ENCODE measurements around the gene MED10. TPM values are rescaled to one million over a fixed set of nuclear protein-coding genes. Genes with fewer than 3 reads are reported as not detected.

MED10 gene
- total RNA-seq, 2 experiments from 2014 or later, result 97.2 to 98.0 TPM

DNA sequence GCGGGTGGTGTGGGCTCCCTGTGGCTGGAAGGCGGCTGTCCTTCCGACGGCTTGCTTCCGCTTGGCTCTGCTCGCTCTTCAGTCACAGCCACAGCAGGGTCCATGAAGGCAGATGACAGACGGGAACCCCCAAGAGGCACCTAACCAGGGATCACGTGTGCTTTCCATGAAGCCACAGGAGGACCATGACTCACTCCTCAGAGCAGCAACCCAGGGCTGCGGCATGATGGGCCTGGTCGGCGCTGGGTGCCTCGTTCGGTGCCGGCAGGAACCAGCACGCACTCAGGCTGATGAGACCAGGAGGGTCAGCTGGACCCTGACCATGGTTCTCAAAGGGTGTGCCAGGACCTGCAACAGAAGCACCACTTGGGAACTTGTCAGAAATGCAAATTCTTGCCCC, 32.8 kb upstream of the MED10 start:
- intact Hi-C loops (cut with DNase I, micrococcal nuclease), result no loop called here
- Mint-ChIP-seq H3K4me1 (ENCODE audit: low read depth) (no peaks in the 10 kb centered on the region), H3K36me3 (ENCODE audit: low read depth) (no peaks in the 10 kb centered on the region), H3K27ac (no peak overlapping the region), H3K4me3 (no peak overlapping the region), H3K9me3 (no peaks in the 10 kb centered on the region), H3K27me3 (peaks cover 29% of the 10 kb centered on the region)
- Histone ChIP-seq H3K36me3 (ENCODE audit: insufficient read depth, low read length) (no peaks in the 10 kb centered on the region), H3K9me3 (ENCODE audit: control insufficient read depth in 1 of 2, insufficient read depth in 1 of 2, low read length in 2 of 2) (peaks cover 0 to 4% of the 10 kb centered on the region in 2 experiments), H3K4me3 (ENCODE audit: low read length) (no peak overlapping the region), H3K4me1 (ENCODE audit: insufficient read depth, low read length) (no peaks in the 10 kb centered on the region), H3K27ac (ENCODE audit: low read depth in 1 of 2, low read length in 2 of 2) (no peak overlapping the region), H3K27me3 (ENCODE audit: control insufficient read depth in 1 of 2, insufficient read depth in 2 of 2, low read length in 2 of 2) (peaks cover 7 to 9% of the 10 kb centered on the region in 2 experiments)
- ChIA-PET POLR2A (no interaction called here), CTCF (no interaction called here)
- no peak for DNase-seq
- TF ChIP-seq, protein P1, sequence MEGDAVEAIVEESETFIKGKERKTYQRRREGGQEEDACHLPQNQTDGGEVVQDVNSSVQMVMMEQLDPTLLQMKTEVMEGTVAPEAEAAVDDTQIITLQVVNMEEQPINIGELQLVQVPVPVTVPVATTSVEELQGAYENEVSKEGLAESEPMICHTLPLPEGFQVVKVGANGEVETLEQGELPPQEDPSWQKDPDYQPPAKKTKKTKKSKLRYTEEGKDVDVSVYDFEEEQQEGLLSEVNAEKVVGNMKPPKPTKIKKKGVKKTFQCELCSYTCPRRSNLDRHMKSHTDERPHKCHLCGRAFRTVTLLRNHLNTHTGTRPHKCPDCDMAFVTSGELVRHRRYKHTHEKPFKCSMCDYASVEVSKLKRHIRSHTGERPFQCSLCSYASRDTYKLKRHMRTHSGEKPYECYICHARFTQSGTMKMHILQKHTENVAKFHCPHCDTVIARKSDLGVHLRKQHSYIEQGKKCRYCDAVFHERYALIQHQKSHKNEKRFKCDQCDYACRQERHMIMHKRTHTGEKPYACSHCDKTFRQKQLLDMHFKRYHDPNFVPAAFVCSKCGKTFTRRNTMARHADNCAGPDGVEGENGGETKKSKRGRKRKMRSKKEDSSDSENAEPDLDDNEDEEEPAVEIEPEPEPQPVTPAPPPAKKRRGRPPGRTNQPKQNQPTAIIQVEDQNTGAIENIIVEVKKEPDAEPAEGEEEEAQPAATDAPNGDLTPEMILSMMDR (IDR thresholded peaks at IDR 0.05), result no peak
- ATAC-seq (ENCODE audit: poor library complexity), result no peak

DNA sequence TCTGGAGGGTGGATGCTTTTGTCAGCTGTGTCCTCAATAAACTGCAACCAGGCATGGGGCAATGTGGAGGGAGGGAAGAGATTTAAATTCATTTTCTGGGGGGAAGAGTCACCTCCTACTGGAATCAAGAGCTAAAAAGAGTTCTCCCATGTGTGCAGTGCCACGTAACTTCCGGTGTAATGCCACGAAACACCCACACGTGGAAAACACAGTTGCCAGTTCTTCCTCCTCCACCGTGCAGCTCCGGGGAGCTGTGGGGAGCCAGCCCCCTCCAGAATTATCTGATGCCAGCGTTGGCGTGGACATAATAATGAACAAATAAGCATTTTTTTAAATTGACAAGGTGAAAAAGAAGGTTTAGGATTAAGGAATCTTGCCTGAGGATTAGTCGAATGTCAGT, 32.1 kb upstream of the MED10 start:
- peaks cover 7 to 9% of the 10 kb centered on the region in 2 experiments for H3K27me3 ChIP-seq (ENCODE audit: control insufficient read depth in 1 of 2, insufficient read depth in 2 of 2, low read length in 2 of 2)
- H3K36me3 ChIP-seq (ENCODE audit: insufficient read depth, low read length), result no peaks in the 10 kb centered on the region
- H3K27ac ChIP-seq (ENCODE audit: low read depth in 1 of 2, low read length in 2 of 2), result no peak overlapping the region
- H3K36me3 Mint-ChIP-seq (ENCODE audit: low read depth), result no peaks in the 10 kb centered on the region
- no peaks in the 10 kb centered on the region for H3K4me1 ChIP-seq (ENCODE audit: insufficient read depth, low read length)
- ChIA-PET CTCF (no interaction called here), POLR2A (no interaction called here)
- no peak overlapping the region for H3K4me3 ChIP-seq (ENCODE audit: low read length)
- intact Hi-C loops (cut with DNase I, micrococcal nuclease), result no loop called here
- no peaks in the 10 kb centered on the region for H3K4me1 Mint-ChIP-seq (ENCODE audit: low read depth)
- DNase-seq, result no peak
- peaks cover 0 to 4% of the 10 kb centered on the region in 2 experiments for H3K9me3 ChIP-seq (ENCODE audit: control insufficient read depth in 1 of 2, insufficient read depth in 1 of 2, low read length in 2 of 2)
- H3K27me3 Mint-ChIP-seq, result peaks cover 29% of the 10 kb centered on the region
- no peak overlapping the region for H3K27ac Mint-ChIP-seq
- H3K9me3 Mint-ChIP-seq, result no peaks in the 10 kb centered on the region
- H3K4me3 Mint-ChIP-seq, result no peak overlapping the region
- no peak for ATAC-seq (ENCODE audit: poor library complexity)
- TF ChIP-seq, protein P1 (IDR thresholded peaks at IDR 0.05), result no peak

DNA sequence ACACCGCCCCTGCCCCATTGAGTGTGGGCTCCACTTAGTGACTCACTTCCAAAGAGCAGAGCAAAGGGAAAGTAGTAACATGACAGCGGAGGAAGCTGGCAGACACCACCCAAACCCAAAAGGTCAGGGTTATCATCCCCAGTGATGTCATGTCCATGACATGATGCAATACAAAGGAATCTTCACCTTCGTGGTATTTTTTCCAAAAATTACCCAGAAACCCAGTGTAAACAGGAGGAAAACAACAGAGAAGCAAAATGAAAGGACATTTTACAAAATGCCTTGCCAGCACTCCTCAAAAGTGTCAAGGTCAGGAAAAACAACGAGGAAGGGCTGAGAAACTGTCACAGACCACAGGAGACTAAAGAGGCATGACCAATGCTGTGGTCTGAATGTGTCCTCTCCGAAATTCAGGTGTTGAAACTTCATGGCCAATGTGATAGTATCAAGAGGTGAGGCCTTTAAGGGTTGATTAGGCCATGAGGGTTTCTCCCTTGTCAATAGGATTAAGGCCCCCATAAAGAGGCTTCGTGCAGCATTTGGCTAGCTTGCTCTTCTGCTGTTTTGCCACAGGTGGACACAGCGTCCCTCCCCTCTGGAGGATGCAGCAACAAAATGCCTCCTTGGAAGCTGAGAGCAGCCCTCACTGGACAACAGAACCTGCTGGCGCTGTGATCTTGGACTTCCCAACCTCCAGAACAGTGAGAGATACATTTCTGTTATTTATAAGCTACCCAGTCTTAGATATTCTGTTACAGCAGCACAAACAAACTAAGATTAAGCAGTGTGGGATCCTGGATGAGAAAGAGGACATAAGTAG, 30.5 kb upstream of the MED10 start:
- Histone ChIP-seq H3K27me3 (ENCODE audit: control insufficient read depth in 1 of 2, insufficient read depth in 2 of 2, low read length in 2 of 2) (peaks cover 0 to 6% of the 10 kb centered on the region in 2 experiments), H3K4me1 (ENCODE audit: insufficient read depth, low read length) (no peaks in the 10 kb centered on the region), H3K4me3 (ENCODE audit: low read length) (no peak overlapping the region), H3K36me3 (ENCODE audit: insufficient read depth, low read length) (no peaks in the 10 kb centered on the region), H3K9me3 (ENCODE audit: control insufficient read depth in 1 of 2, insufficient read depth in 1 of 2, low read length in 2 of 2) (peaks cover 0 to 4% of the 10 kb centered on the region in 2 experiments), H3K27ac (ENCODE audit: low read depth in 1 of 2, low read length in 2 of 2) (no peak overlapping the region)
- no peak overlapping the region for H3K4me3 Mint-ChIP-seq
- DNase-seq (no peak), ATAC-seq (ENCODE audit: poor library complexity) (no peak)
- H3K4me1 Mint-ChIP-seq (ENCODE audit: low read depth), result no peaks in the 10 kb centered on the region
- TF ChIP-seq, protein P1 (IDR thresholded peaks at IDR 0.05), result no peak
- intact Hi-C loops (cut with DNase I, micrococcal nuclease), result no loop called here
- ChIA-PET POLR2A (no interaction called here), CTCF (no interaction called here)
- no peak overlapping the region for H3K27ac Mint-ChIP-seq
- peaks cover 29% of the 10 kb centered on the region for H3K27me3 Mint-ChIP-seq
- H3K9me3 Mint-ChIP-seq, result no peaks in the 10 kb centered on the region
- H3K36me3 Mint-ChIP-seq (ENCODE audit: low read depth), result no peaks in the 10 kb centered on the region

Measured in CD4-positive, alpha-beta T cell (primary cell).